Astrocyte (in vitro differentiated cells and primary cell): ENCODE measurements around the gene GRAMD1B.

Experiments
- EZH2 ChIP-seq: IDR thresholded peaks from 2 replicates; pipeline ENCODE4 v1.6.1; 2012; ENCODE audit warnings: mild to moderate bottlenecking, low read length, inconsistent platforms; ENCODE audit not compliant: insufficient read depth
- TF ChIP-seq, protein P1 (sequence below): IDR thresholded peaks from 2 replicates; pipeline ENCODE4 v1.5.1; 2011; ENCODE audit warnings: low read depth, mild to moderate bottlenecking, inconsistent platforms, low read length, moderate library complexity; ENCODE audit not compliant: insufficient read depth

DNA sequence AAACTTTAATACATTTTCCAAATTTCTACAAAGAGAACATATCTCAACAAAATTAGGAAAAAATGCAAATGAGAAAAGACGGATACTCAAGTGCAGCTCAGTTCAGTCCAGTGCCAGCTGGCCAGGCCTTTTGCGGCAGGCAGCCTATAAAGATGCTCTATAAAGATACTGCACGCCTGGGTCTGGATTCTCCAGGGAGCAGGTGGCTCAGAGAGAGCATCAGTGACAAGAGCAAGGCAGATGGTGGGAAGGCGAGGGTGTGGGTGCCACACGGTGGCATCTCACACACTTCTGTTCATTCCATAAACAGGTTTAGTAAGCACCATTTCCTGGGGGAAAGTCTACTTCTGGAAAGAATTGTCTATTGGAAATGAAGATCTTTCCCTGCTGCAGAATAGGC is 242.5 kb downstream of the GRAMD1B start:
- TF ChIP-seq, protein P1, sequence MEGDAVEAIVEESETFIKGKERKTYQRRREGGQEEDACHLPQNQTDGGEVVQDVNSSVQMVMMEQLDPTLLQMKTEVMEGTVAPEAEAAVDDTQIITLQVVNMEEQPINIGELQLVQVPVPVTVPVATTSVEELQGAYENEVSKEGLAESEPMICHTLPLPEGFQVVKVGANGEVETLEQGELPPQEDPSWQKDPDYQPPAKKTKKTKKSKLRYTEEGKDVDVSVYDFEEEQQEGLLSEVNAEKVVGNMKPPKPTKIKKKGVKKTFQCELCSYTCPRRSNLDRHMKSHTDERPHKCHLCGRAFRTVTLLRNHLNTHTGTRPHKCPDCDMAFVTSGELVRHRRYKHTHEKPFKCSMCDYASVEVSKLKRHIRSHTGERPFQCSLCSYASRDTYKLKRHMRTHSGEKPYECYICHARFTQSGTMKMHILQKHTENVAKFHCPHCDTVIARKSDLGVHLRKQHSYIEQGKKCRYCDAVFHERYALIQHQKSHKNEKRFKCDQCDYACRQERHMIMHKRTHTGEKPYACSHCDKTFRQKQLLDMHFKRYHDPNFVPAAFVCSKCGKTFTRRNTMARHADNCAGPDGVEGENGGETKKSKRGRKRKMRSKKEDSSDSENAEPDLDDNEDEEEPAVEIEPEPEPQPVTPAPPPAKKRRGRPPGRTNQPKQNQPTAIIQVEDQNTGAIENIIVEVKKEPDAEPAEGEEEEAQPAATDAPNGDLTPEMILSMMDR: no peak
- no peak for TF ChIP-seq EZH2
